A673 (cell line): ENCODE results near the gene WNK1.

ENCODE experiments used
- CTCF ChIP-seq: fragments of 300-800, 200-600 bp; sonication (generic); conservative IDR thresholded peaks from 2 replicates; pipeline ENCODE4 v1.5.1; 2017; ENCODE audit warnings: low read depth, mild to moderate bottlenecking, antibody characterized with exemption, low read length, moderate library complexity, mixed read lengths
- EZH2 ChIP-seq: fragments of 200-600 bp; sonication (generic); IDR thresholded peaks from 2 replicates; pipeline ENCODE4 v1.6.1; 2017; ENCODE audit warnings: borderline replicate concordance, low read depth, mild to moderate bottlenecking, mixed read lengths, antibody characterized with exemption, low read length; ENCODE audit not compliant: poor library complexity, severe bottlenecking

GRCh38 chr12:946212-946611, 193.8 kb downstream of the WNK1 start:
- no peak for TF ChIP-seq CTCF
- no peak for TF ChIP-seq EZH2
